Stimulated activated CD4-positive, alpha-beta T cell treated with anti-CD3 and anti-CD28 coated beads, Interleukin-4, amount 100 ng/mL, for 48 hours (primary cell): Measurements from ENCODE around the gene CDADC1.

Source experiments
- DNase-seq, 2 donors: peaks; one replicate each; pipeline ENCODE4 v3.0.0-alpha.2; 2020; ENCODE audit warnings: low read depth in 2 of 2

CDADC1 gene

GRCh38 chr13:49247643-49248621, at the start of gene CDADC1:
CDADC1 (plus strand) TSS chr13:49247925; CDS start chr13:49248038, 113 bp downstream.
- DNase-seq, result peak; percentile 92 to 95

- no peak for DNase-seq
These were observed 41.1 kb upstream of the CDADC1 start for GRCh38 chr13:49206641-49207040.

GRCh38 chr13:49208619-49209018, 39.1 kb upstream of the CDADC1 start:
- DNase-seq, result no peak

- no peak for DNase-seq
These were observed 37.6 kb upstream of the CDADC1 start for GRCh38 chr13:49210114-49210513.

- DNase-seq, result no peak
These were observed 37.1 kb upstream of the CDADC1 start for GRCh38 chr13:49210669-49211068.

- DNase-seq, result no peak
These were observed 34.2 kb upstream of the CDADC1 start for GRCh38 chr13:49213539-49213938.

GRCh38 chr13:49213997-49214916, 33.5 kb upstream of the CDADC1 start:
- DNase-seq, result no peak

- peak in 1 of 2 donors; percentile 25 for DNase-seq
These were observed 32.8 kb upstream of the CDADC1 start for GRCh38 chr13:49214917-49215376.

- DNase-seq, result no peak
These were observed 31.4 kb upstream of the CDADC1 start for GRCh38 chr13:49216334-49216733.

GRCh38 chr13:49217962-49218492, 29.7 kb upstream of the CDADC1 start:
- DNase-seq, result no peak

- no peak for DNase-seq
These were observed 29.2 kb upstream of the CDADC1 start for GRCh38 chr13:49218493-49219051.

GRCh38 chr13:49219647-49220035, 28.1 kb upstream of the CDADC1 start:
- no peak for DNase-seq

- peak in 1 of 2 donors; percentile 30 for DNase-seq
These were observed 27.5 kb upstream of the CDADC1 start, which contains the start of gene MLNR for GRCh38 chr13:49220036-49220855. MLNR (plus strand) TSS chr13:49220338; CDS start chr13:49220338, 0 bp downstream.

GRCh38 chr13:49220856-49221589, 26.7 kb upstream of the CDADC1 start:
- DNase-seq, result no peak

GRCh38 chr13:49221590-49221965, 26.1 kb upstream of the CDADC1 start:
- no peak for DNase-seq

- DNase-seq, result no peak
These were observed 22.3 kb upstream of the CDADC1 start for GRCh38 chr13:49225223-49226042.

GRCh38 chr13:49226613-49227012, 21.1 kb upstream of the CDADC1 start:
- DNase-seq, result no peak

GRCh38 chr13:49234741-49235140, 13.0 kb upstream of the CDADC1 start:
- no peak for DNase-seq

- DNase-seq, result no peak
These were observed 11.8 kb upstream of the CDADC1 start for GRCh38 chr13:49235856-49236431.
